ENCODE data around the gene LRRC51.
A peak's percentile ranks its signal among the peaks of the same experiment; 100 is the strongest.

The LRRC51 gene

GRCh38 chr11:72070491-72070890 is 10.2 kb upstream of the LRRC51 start:
- DNase-seq = no peak

GRCh38 chr11:72072348-72072747 is 8.3 kb upstream of the LRRC51 start:
- no peak for DNase-seq

GRCh38 chr11:72075109-72075508 is 5.5 kb upstream of the LRRC51 start:
- DNase-seq = no peak

- DNase-seq = no peak
Observed at GRCh38 chr11:72075756-72076155, 4.9 kb upstream of the LRRC51 start.

GRCh38 chr11:72078477-72078876 is 2.2 kb upstream of the LRRC51 start:
- no peak for DNase-seq

GRCh38 chr11:72079819-72080325 is 778 bp upstream of the LRRC51 start:
- DNase-seq = no peak

GRCh38 chr11:72081184-72081644 is 564 bp downstream of the LRRC51 start:
- no peak for DNase-seq

GRCh38 chr11:72081821-72082453 is 1.3 kb downstream of the LRRC51 start:
- no peak for DNase-seq

- DNase-seq = no peak
Observed at GRCh38 chr11:72083414-72083813, 2.8 kb downstream of the LRRC51 start.

GRCh38 chr11:72084076-72084475 is 3.4 kb downstream of the LRRC51 start:
- no peak for DNase-seq

GRCh38 chr11:72084965-72085364 is 4.3 kb downstream of the LRRC51 start:
- no peak for DNase-seq

GRCh38 chr11:72085621-72086351 is 5.1 kb downstream of the LRRC51 start:
- DNase-seq = no peak

- DNase-seq = no peak
Observed at GRCh38 chr11:72088076-72088808, 7.6 kb downstream of the LRRC51 start.

GRCh38 chr11:72091292-72091691 is 10.6 kb downstream of the LRRC51 start:
- DNase-seq = peak; percentile 65

GRCh38 chr11:72098741-72099140 is 18.1 kb downstream of the LRRC51 start:
- DNase-seq = no peak

- DNase-seq = no peak
Observed at GRCh38 chr11:72100009-72100408, 19.4 kb downstream of the LRRC51 start.

GRCh38 chr11:72100462-72100861 is 19.8 kb downstream of the LRRC51 start:
- no peak for DNase-seq

- no peak for DNase-seq
Observed at GRCh38 chr11:72102162-72102561, 21.5 kb downstream of the LRRC51 start.

- no peak for DNase-seq
Observed at GRCh38 chr11:72102631-72102945, 21.9 kb downstream of the LRRC51 start.

- DNase-seq = peak; percentile 99
Observed at GRCh38 chr11:72102946-72103753, 22.5 kb downstream of the LRRC51 start, which contains the start of gene LAMTOR1. Gene LAMTOR1 (minus strand): TSS chr11:72103297. CDS start chr11:72103224, 73 bp downstream.

GRCh38 chr11:72103754-72104167 is 23.1 kb downstream of the LRRC51 start:
- no peak for DNase-seq

GRCh38 chr11:72105888-72106287 is 25.2 kb downstream of the LRRC51 start, which contains the start of gene TOMT:
Gene TOMT (plus strand): TSS chr11:72105924. CDS start chr11:72105952, 28 bp downstream.
- DNase-seq = no peak

Data from activated CD4-positive, alpha-beta T cell treated with anti-CD3 and anti-CD28 coated beads, Interleukin-2, Interleukin-6, amounts not matched to agents 100 ng/mL and 50 ng/mL, durations not matched to agents 16 hours and 8 hours (primary cell).